H9 (cell line): ENCODE data around the gene POLR2H. TPM values are rescaled to one million over a fixed set of nuclear protein-coding genes. Genes with fewer than 3 reads are reported as not detected.
A peak's percentile ranks its signal among the peaks of the same experiment; 100 is the strongest.

Source experiments
- DNase-seq: peaks from one replicate; pipeline ENCODE4 v3.0.0-alpha.2; 2017
- H2AFZ ChIP-seq: one replicate; pipeline ENCODE4 v1.6.1; 2013; ENCODE audit warnings: mild to moderate bottlenecking, low read length, control low read depth, moderate library complexity
- H2AK5ac ChIP-seq: 2 replicates; pipeline ENCODE4 v1.6.1; 2013; ENCODE audit warnings: low read length, control low read depth, mixed read lengths; ENCODE audit not compliant: insufficient read length
- H2BK120ac ChIP-seq: one replicate; pipeline ENCODE4 v1.6.1; 2013; ENCODE audit warnings: low read depth, mild to moderate bottlenecking, low read length, control low read depth, inconsistent platforms; ENCODE audit not compliant: poor library complexity, severe bottlenecking
- H2BK12ac ChIP-seq: 2 replicates; pipeline ENCODE4 v1.6.1; 2013; ENCODE audit warnings: low read length, control low read depth, mixed read lengths, low read depth; ENCODE audit not compliant: insufficient read length
- H2BK15ac ChIP-seq: 2 replicates; pipeline ENCODE4 v1.6.1; 2013; ENCODE audit warnings: low read depth, low read length, control low read depth
- H2BK20ac ChIP-seq: one replicate; pipeline ENCODE4 v1.6.1; 2013; ENCODE audit warnings: low read depth, mild to moderate bottlenecking, low read length, control low read depth, inconsistent platforms; ENCODE audit not compliant: poor library complexity, severe bottlenecking
- H2BK5ac ChIP-seq: 2 replicates; pipeline ENCODE4 v1.6.1; 2013; ENCODE audit warnings: low read length, control low read depth, mixed read lengths; ENCODE audit not compliant: insufficient read length
- H3K14ac ChIP-seq: 2 replicates; pipeline ENCODE4 v1.6.1; 2013; ENCODE audit warnings: low read length, control low read depth; ENCODE audit not compliant: insufficient read depth
- H3K18ac ChIP-seq: 2 replicates; pipeline ENCODE4 v1.6.1; 2013; ENCODE audit warnings: low read depth, mild to moderate bottlenecking, mixed read lengths, low read length, control low read depth; ENCODE audit not compliant: insufficient read length
- H3K23ac ChIP-seq: 2 replicates; pipeline ENCODE4 v1.6.1; 2013; ENCODE audit warnings: low read length, control low read depth, mixed read lengths, low read depth; ENCODE audit not compliant: insufficient read length
- H3K23me2 ChIP-seq: 2 replicates; pipeline ENCODE4 v1.6.1; 2013; ENCODE audit warnings: low read depth, mild to moderate bottlenecking, mixed read lengths, low read length, control low read depth; ENCODE audit not compliant: insufficient read length, poor library complexity, severe bottlenecking
- H3K27ac ChIP-seq: 2 replicates; pipeline ENCODE4 v1.5.1; 2013; ENCODE audit warnings: low read length, control low read depth, mixed read lengths, low read depth; ENCODE audit not compliant: insufficient read length
- H3K27me3 ChIP-seq: 2 replicates; pipeline ENCODE4 v1.6.1; 2013; ENCODE audit warnings: low read length, control low read depth, inconsistent platforms; ENCODE audit not compliant: insufficient read depth
- H3K4ac ChIP-seq: 2 replicates; pipeline ENCODE4 v1.6.1; 2013; ENCODE audit warnings: low read depth, mild to moderate bottlenecking, control low read depth, inconsistent platforms, low read length, moderate library complexity
- H3K4me1 ChIP-seq: 2 replicates; pipeline ENCODE4 v1.6.1; 2013; ENCODE audit warnings: low read length, control low read depth, inconsistent platforms; ENCODE audit not compliant: insufficient read depth
- H3K4me2 ChIP-seq: 2 replicates; pipeline ENCODE4 v1.6.1; 2013; ENCODE audit warnings: low read length, control low read depth, mixed read lengths; ENCODE audit not compliant: insufficient read length, insufficient read depth
- H3K56ac ChIP-seq: 2 replicates; pipeline ENCODE4 v1.6.1; 2013; ENCODE audit warnings: low read depth, mild to moderate bottlenecking, mixed read lengths, low read length, control low read depth; ENCODE audit not compliant: insufficient read length
- H3K79me1 ChIP-seq: 2 replicates; pipeline ENCODE4 v1.6.1; 2013; ENCODE audit warnings: low read depth, mild to moderate bottlenecking, moderate library complexity, low read length, control low read depth, inconsistent platforms; ENCODE audit not compliant: insufficient read depth, poor library complexity, severe bottlenecking
- H3K79me2 ChIP-seq: 2 replicates; pipeline ENCODE4 v1.6.1; 2013; ENCODE audit warnings: low read length, control low read depth, inconsistent platforms; ENCODE audit not compliant: insufficient read depth
- H3K9ac ChIP-seq: 2 replicates; pipeline ENCODE4 v1.6.1; 2013; ENCODE audit warnings: low read length, control low read depth, mixed read lengths; ENCODE audit not compliant: insufficient read length; ENCODE audit errors: extremely low read depth
- H3K9me3 ChIP-seq: one replicate; pipeline ENCODE4 v1.6.1; 2013; ENCODE audit warnings: low read depth, low read length, inconsistent platforms; ENCODE audit not compliant: control insufficient read depth
- H3T11ph ChIP-seq: one replicate; pipeline ENCODE4 v1.6.1; 2013; ENCODE audit warnings: mild to moderate bottlenecking, low read length, control low read depth, inconsistent platforms
- H4K20me1 ChIP-seq: one replicate; pipeline ENCODE4 v1.6.1; 2013; ENCODE audit not compliant: control insufficient read depth, insufficient read length, insufficient read depth
- H4K5ac ChIP-seq: 2 replicates; pipeline ENCODE4 v1.6.1; 2013; ENCODE audit warnings: low read depth, mild to moderate bottlenecking, mixed read lengths, low read length, control low read depth; ENCODE audit not compliant: insufficient read length
- H4K8ac ChIP-seq: replicated peaks from 2 replicates; pipeline ENCODE4 v1.6.1; 2013; ENCODE audit warnings: low read length, control low read depth, mixed read lengths, low read depth; ENCODE audit not compliant: insufficient read length
- H4K91ac ChIP-seq: 2 replicates; pipeline ENCODE4 v1.6.1; 2013; ENCODE audit warnings: low read depth, mild to moderate bottlenecking, moderate library complexity, mixed read lengths, low read length, control low read depth; ENCODE audit not compliant: insufficient read length
- H3K27ac Mint-ChIP-seq, 3 experiments: 2 replicates in 2 of 3; 3 replicates in 1 of 3; pipeline ENCODE4 v1.8.0; 2020 to 2021; ENCODE audit warnings: mixed read lengths in 3 of 3, mild to moderate bottlenecking in 1 of 3, moderate library complexity in 1 of 3
- H3K27me3 Mint-ChIP-seq: 2 replicates; pipeline ENCODE4 v1.8.0; 2021; ENCODE audit warnings: low read depth, mild to moderate bottlenecking, moderate library complexity, mixed read lengths
- H3K36me3 Mint-ChIP-seq, 3 experiments: 2 replicates in 2 of 3; 3 replicates in 1 of 3; pipeline ENCODE4 v1.8.0; 2020 to 2021; ENCODE audit warnings: low read depth in 3 of 3, mixed read lengths in 3 of 3; ENCODE audit not compliant: insufficient read depth in 1 of 3
- H3K4me1 Mint-ChIP-seq, 2 experiments: 2 replicates each; pipeline ENCODE4 v1.8.0; 2020; ENCODE audit warnings: mixed read lengths in 2 of 2
- H3K4me3 Mint-ChIP-seq, 2 experiments: 2 replicates in 1 of 2; 3 replicates in 1 of 2; pipeline ENCODE4 v1.8.0; 2020 to 2021; ENCODE audit warnings: mild to moderate bottlenecking in 2 of 2, mixed read lengths in 2 of 2, moderate library complexity in 1 of 2
- H3K9me3 Mint-ChIP-seq, 2 experiments: 2 replicates in 1 of 2; 3 replicates in 1 of 2; pipeline ENCODE4 v1.8.0; 2020; ENCODE audit warnings: mild to moderate bottlenecking in 2 of 2, mixed read lengths in 2 of 2, moderate library complexity in 1 of 2
- WGBS: extraction: QIAGEN DNeasy Blood & Tissue Kit; methylation state at CpG from one replicate; pipeline ENCODE4 v1.1.7; 2013; ENCODE audit warnings: missing lambda C conversion rate, low lambda C conversion rate, mixed read lengths; ENCODE audit not compliant: insufficient read length; ENCODE audit errors: extremely low coverage; 5-methylcytosine and 5-hydroxymethylcytosine counted together
- total RNA-seq: library from RNA; stranded (reverse); gene quantifications from 2 replicates; pipeline ENCODE4 v1.2.1, GENCODE V29; 2021
- TF ChIP-seq, protein P1 (sequence below): fragments of 200-600 bp; sonication (generic); conservative IDR thresholded peaks from 3 replicates; pipeline ENCODE4 v1.8.0; 2021; ENCODE audit warnings: antibody characterized with exemption, mild to moderate bottlenecking

Gene POLR2H
- total RNA-seq, 1 experiment from 2014 or later, result 115 TPM

DNA sequence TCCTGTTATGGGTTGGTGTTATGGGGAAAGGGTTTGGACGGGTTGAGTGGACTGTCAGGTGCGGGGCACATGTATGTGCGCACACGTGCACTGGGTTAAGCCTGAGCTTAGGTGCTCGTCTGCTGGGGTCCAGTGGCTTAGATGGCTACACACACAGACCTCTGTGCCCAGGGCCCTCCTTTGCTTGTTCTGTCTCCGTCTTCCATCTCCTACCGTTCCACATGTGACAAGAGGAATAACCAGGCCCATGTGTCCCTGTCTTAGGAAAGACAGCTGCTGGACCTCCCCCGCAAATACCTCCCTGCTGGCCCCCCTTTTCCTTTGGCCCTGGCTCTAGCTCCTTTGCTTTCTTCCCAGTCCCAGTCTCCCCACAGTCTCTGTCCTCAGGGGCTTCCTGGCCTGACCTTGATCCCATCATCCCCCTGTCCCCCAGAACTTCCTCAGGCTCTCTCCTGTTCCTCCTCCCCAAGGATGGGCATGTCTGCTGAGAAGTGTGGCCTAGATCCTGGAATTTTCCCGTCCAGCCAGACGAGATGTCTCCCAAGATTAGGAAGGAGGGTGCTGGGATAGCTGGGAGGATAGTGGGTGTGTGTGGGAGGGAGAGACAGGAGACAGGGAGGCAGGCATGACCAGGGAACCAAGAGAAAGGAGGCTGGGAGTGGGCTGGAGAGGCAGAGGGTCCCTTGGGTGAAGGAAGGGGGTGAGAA, 17.3 kb downstream of the POLR2H start:
- H3K27ac ChIP-seq, result no peak overlapping the region

More for the DNA sequence above, 17.3 kb downstream of the POLR2H start:
- Histone ChIP-seq H4K20me1 (peaks cover 2% of the 10 kb centered on the region), H2BK20ac (no peak overlapping the region), H3K9ac (no peak overlapping the region), H3T11ph (no peak overlapping the region), H2BK120ac (no peak overlapping the region), H2BK12ac (no peak overlapping the region), H4K5ac (no peak overlapping the region), H3K14ac (no peak overlapping the region), H4K91ac (no peak overlapping the region), H3K23ac (no peak overlapping the region), H3K56ac (no peak overlapping the region), H2BK15ac (no peak overlapping the region), H3K4ac (no peak overlapping the region), H3K79me1 (no peaks in the 10 kb centered on the region), H3K79me2 (no peaks in the 10 kb centered on the region), H3K4me2 (peak overlapping the region; percentile 20), H3K27me3 (peaks cover 33% of the 10 kb centered on the region), H4K8ac (no peak overlapping the region), H2AK5ac (no peak overlapping the region), H3K23me2 (peaks cover 9% of the 10 kb centered on the region), H2AFZ (no peak overlapping the region), H3K9me3 (no peaks in the 10 kb centered on the region), H3K18ac (no peak overlapping the region), H3K4me1 (peaks cover 9% of the 10 kb centered on the region; the same call in 1 of the 2 replicates), H2BK5ac (no peak overlapping the region)
- peaks cover 84% of the 10 kb centered on the region for H3K27me3 Mint-ChIP-seq
- no peaks in the 10 kb centered on the region for H3K36me3 Mint-ChIP-seq
- H3K9me3 Mint-ChIP-seq, result peaks cover 0 to 3% of the 10 kb centered on the region in 2 experiments; a peak in 2 of 5 replicates
- no CpG with 5 or more reads among the region's 10 CpGs for WGBS
- no peak overlapping the region; a peak in 1 of 7 replicates for H3K27ac Mint-ChIP-seq
- H3K4me3 Mint-ChIP-seq, result peak overlapping the region; percentile 66 to 83
- TF ChIP-seq, protein P1, sequence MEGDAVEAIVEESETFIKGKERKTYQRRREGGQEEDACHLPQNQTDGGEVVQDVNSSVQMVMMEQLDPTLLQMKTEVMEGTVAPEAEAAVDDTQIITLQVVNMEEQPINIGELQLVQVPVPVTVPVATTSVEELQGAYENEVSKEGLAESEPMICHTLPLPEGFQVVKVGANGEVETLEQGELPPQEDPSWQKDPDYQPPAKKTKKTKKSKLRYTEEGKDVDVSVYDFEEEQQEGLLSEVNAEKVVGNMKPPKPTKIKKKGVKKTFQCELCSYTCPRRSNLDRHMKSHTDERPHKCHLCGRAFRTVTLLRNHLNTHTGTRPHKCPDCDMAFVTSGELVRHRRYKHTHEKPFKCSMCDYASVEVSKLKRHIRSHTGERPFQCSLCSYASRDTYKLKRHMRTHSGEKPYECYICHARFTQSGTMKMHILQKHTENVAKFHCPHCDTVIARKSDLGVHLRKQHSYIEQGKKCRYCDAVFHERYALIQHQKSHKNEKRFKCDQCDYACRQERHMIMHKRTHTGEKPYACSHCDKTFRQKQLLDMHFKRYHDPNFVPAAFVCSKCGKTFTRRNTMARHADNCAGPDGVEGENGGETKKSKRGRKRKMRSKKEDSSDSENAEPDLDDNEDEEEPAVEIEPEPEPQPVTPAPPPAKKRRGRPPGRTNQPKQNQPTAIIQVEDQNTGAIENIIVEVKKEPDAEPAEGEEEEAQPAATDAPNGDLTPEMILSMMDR, result no peak
- peaks cover 38 to 39% of the 10 kb centered on the region in 2 experiments for H3K4me1 Mint-ChIP-seq
- DNase-seq, result no peak
